ENCODE data around the gene VPS35L. TPM values are rescaled to one million over a fixed set of nuclear protein-coding genes. Genes with fewer than 3 reads are reported as not detected.

VPS35L gene
- total RNA-seq, 1 experiment from 2014 or later: 51.1 TPM

- no peaks in the 10 kb centered on the region for H3K4me1 ChIP-seq (ENCODE audit: insufficient read depth, low read length, poor library complexity, severe bottlenecking)
- no peak overlapping the region for H3K27ac ChIP-seq (ENCODE audit: low read depth, low read length, poor library complexity, severe bottlenecking)
- no peak for TF ChIP-seq EZH2 (IDR thresholded peaks at IDR 0.05; ENCODE audit: borderline replicate concordance, low read depth, low read length, poor library complexity, severe bottlenecking)
- no peak for TF ChIP-seq CTCF (conservative IDR thresholded peaks at IDR 0.05; ENCODE audit: low read depth, low read length)
- ChIA-PET POLR2A (ENCODE audit: low non-redundant PET) (no interaction called here), CTCF (no interaction called here)
- no peaks in the 10 kb centered on the region for H3K36me3 ChIP-seq (ENCODE audit: insufficient read depth, low read length, poor library complexity, severe bottlenecking)
- intact Hi-C loops (cut with micrococcal nuclease; ENCODE audit: unreplicated experiment): no loop called here
- no peaks in the 10 kb centered on the region for H3K27me3 ChIP-seq (replicated peaks; ENCODE audit: insufficient read depth, low read depth, low read length, poor library complexity)
- no peak overlapping the region for H3K4me3 ChIP-seq (ENCODE audit: low read depth, low read length, poor library complexity, severe bottlenecking)
- DNase-seq (ENCODE audit: low spot score): no peak
- BruUV-seq (replicated peaks): no TSS peak
- no peaks in the 10 kb centered on the region for H3K9me3 ChIP-seq (ENCODE audit: low read depth, low read length, poor library complexity, severe bottlenecking)
Measured at GRCh38 chr16:19621445-19621844, 65.9 kb downstream of the VPS35L start.

- Histone ChIP-seq H3K4me3 (ENCODE audit: low read depth, low read length, poor library complexity, severe bottlenecking) (no peak overlapping the region), H3K9me3 (ENCODE audit: low read depth, low read length, poor library complexity, severe bottlenecking) (no peaks in the 10 kb centered on the region), H3K4me1 (ENCODE audit: insufficient read depth, low read length, poor library complexity, severe bottlenecking) (no peaks in the 10 kb centered on the region), H3K36me3 (ENCODE audit: insufficient read depth, low read length, poor library complexity, severe bottlenecking) (no peaks in the 10 kb centered on the region), H3K27me3 (replicated peaks; ENCODE audit: insufficient read depth, low read depth, low read length, poor library complexity) (no peaks in the 10 kb centered on the region), H3K27ac (ENCODE audit: low read depth, low read length, poor library complexity, severe bottlenecking) (no peak overlapping the region)
- intact Hi-C loops (cut with micrococcal nuclease; ENCODE audit: unreplicated experiment): no loop called here
- DNase-seq (ENCODE audit: low spot score): no peak
- ChIA-PET CTCF (no interaction called here), POLR2A (ENCODE audit: low non-redundant PET) (no interaction called here)
- BruUV-seq (replicated peaks): no TSS peak
- TF ChIP-seq EZH2 (IDR thresholded peaks at IDR 0.05; ENCODE audit: borderline replicate concordance, low read depth, low read length, poor library complexity, severe bottlenecking): no peak
- no peak for TF ChIP-seq CTCF (conservative IDR thresholded peaks at IDR 0.05; ENCODE audit: low read depth, low read length)
Measured at GRCh38 chr16:19625039-19625438, 69.5 kb downstream of the VPS35L start.

- Histone ChIP-seq H3K4me1 (ENCODE audit: insufficient read depth, low read length, poor library complexity, severe bottlenecking) (no peaks in the 10 kb centered on the region), H3K27ac (ENCODE audit: low read depth, low read length, poor library complexity, severe bottlenecking) (no peak overlapping the region), H3K9me3 (ENCODE audit: low read depth, low read length, poor library complexity, severe bottlenecking) (no peaks in the 10 kb centered on the region), H3K27me3 (replicated peaks; ENCODE audit: insufficient read depth, low read depth, low read length, poor library complexity) (no peaks in the 10 kb centered on the region), H3K36me3 (ENCODE audit: insufficient read depth, low read length, poor library complexity, severe bottlenecking) (peaks cover 7% of the 10 kb centered on the region), H3K4me3 (ENCODE audit: low read depth, low read length, poor library complexity, severe bottlenecking) (no peak overlapping the region)
- BruUV-seq (replicated peaks): no TSS peak
- no peak for DNase-seq (ENCODE audit: low spot score)
- ChIA-PET POLR2A (ENCODE audit: low non-redundant PET) (no interaction called here), CTCF (no interaction called here)
- TF ChIP-seq EZH2 (IDR thresholded peaks at IDR 0.05; ENCODE audit: borderline replicate concordance, low read depth, low read length, poor library complexity, severe bottlenecking) (no peak), CTCF (conservative IDR thresholded peaks at IDR 0.05; ENCODE audit: low read depth, low read length) (no peak)
- intact Hi-C loops (cut with micrococcal nuclease; ENCODE audit: unreplicated experiment): no loop called here
Measured at GRCh38 chr16:19636436-19637267, 81.1 kb downstream of the VPS35L start.

Measured in A673 (cell line).